Motor neuron (in vitro differentiated cells): ENCODE data around the gene PGBD4. TPM values are rescaled to one million over a fixed set of nuclear protein-coding genes. Genes with fewer than 3 reads are reported as not detected.

Experiments used
- ATAC-seq, 8 experiments: fragments of 200-7000 bp; cut with Tn5 transposase; replicated peaks in 6 of 8; 2 replicates each; pipeline ENCODE4 v1.8.0; 2021; ENCODE audit warnings: mild to moderate bottlenecking in 8 of 8, moderate library complexity in 8 of 8
- H3K27ac ChIP-seq, 2 donors: fragments of 250-450 bp; sonication (Bioruptor Pico); 2 replicates each; pipeline ENCODE4 v1.9.0; 2021; ENCODE audit warnings: antibody characterized with exemption in 2 of 2, mild to moderate bottlenecking in 2 of 2, moderate library complexity in 1 of 2
- H3K4me1 ChIP-seq, 2 donors: fragments of 250-450 bp; sonication (Bioruptor Pico); replicated peaks in 1 of 2; 2 replicates each; pipeline ENCODE4 v1.6.1; 2021; ENCODE audit warnings: antibody characterized with exemption in 2 of 2, mild to moderate bottlenecking in 2 of 2, moderate library complexity in 1 of 2
- H3K4me3 ChIP-seq, 5 donors: fragments of 250-450 bp; sonication (Bioruptor Pico); 2 replicates each; pipeline ENCODE4 v1.9.0; 2021; ENCODE audit warnings: antibody characterized with exemption in 5 of 5, mild to moderate bottlenecking in 5 of 5, moderate library complexity in 4 of 5
- WGBS, 10 experiments: fragments of 450-650 bp; shearing (Covaris generic); methylation state at CpG; one replicate each; pipeline ENCODE4 v1.0.0; 2022; 5-methylcytosine and 5-hydroxymethylcytosine counted together
- in situ Hi-C, 9 experiments: fragments of 400-800 bp; cut with MboI; loops; one replicate each; pipeline ENCODE4 v1.15.0; 2021; ENCODE audit warnings: low sequenced_read_pairs in 9 of 9, low pct_unique_long_range_greater_than_20kb in 2 of 9; ENCODE audit not compliant: unreplicated experiment in 9 of 9
- total RNA-seq, 8 experiments: library from RNA; unstranded; fragments of 300-600 nt; gene quantifications; 2 replicates each; pipeline versions ENCODE4 v1.2.3 to v1.2.4, GENCODE V29; 2022

PGBD4 gene
- total RNA-seq, 8 experiments from 2014 or later = 1.7 to 5.1 (median 3.2) TPM

DNA sequence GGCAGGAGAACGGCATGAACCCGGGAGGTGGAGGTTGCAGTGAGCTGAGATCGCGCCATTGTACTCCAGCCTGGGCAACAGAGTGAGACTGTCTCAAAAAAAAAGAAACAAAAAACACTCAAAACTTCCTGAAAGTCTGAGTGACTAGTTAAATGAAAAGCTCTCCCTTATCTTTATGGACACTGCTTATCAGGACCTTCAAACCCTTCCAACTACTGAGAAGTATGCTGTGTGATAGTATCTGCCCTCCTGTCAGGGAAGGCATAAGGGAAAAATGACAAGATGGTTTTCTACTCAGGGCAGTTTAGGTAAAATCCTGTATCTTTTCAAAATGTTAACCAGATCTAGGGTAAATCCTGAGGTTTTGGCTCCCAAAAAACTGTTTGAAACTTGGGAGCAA is 22.0 kb upstream of the PGBD4 start:
- Histone ChIP-seq H3K27ac (no peak overlapping the region), H3K4me1 (no peaks in the 10 kb centered on the region), H3K4me3 (no peak overlapping the region)
- in situ Hi-C loops = loop anchor here in 3 of 9 experiments (25.0 kb wide), 3 partner anchors 257 to 832 kb away; partner anchors contain the start of genes GOLGA8B (in 1 of the 3), NOP10 (in 1 of the 3), NUTM1 (in 1 of the 3) and SLC12A6 (in 1 of the 3)
- ATAC-seq = no peak
- 89 to 100% (median 95%) methylated on average over 2 to 4 of the region's 4 CpGs; no CpG with 5 or more reads in 6 of the 10 experiments for WGBS, 10 experiments

DNA sequence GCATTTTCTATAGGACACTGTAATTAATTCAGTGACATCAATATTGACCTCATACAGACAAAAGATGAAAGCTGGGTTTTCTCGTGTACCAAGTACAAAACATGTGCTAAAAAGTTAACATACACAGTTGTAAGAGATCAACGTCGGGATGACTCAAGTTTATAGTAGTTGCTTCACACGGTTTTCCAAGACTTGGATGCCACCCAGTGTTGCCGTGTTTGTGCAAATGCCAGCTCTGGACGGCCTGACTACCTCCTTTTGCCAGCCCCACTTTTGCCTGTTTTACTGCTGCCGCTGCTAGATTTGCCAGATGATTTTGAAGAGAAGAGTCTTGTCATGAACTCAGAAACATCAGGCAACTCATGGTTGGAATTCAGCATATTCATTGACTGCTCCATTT is 17.8 kb upstream of the PGBD4 start:
- Histone ChIP-seq H3K4me3 (no peak overlapping the region), H3K27ac (no peak overlapping the region), H3K4me1 (no peaks in the 10 kb centered on the region)
- in situ Hi-C loops = loop anchor here in 3 of 9 experiments (25.0 kb wide), 3 partner anchors 253 to 828 kb away; partner anchors contain the start of genes GOLGA8B (in 1 of the 3), NOP10 (in 1 of the 3), NUTM1 (in 1 of the 3) and SLC12A6 (in 1 of the 3)
- WGBS, 10 experiments = 4 to 93% (median 83%) methylated on average over 1 to 7 of the region's 7 CpGs
- ATAC-seq = peak in 2 of 8 experiments; percentile 25 to 79

DNA sequence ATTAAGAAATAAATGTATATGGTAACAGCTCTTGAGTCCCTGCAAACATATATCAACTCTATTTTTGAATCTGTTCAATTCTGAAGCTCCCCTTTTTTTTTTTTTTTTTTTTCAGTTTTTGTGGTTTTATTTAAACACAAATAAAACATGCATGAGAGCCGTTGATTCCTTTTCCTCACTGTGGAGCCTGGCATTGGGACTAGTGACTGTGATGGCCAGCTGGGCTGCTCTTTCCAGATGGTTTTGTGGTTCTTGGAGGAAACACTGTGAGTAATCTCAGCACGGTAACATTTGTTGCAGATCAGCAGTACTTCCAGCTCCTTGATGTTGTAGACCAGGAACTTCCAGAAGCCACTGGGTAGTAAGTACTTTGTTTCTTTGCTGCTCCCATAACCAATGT is 16.1 kb upstream of the PGBD4 start:
- in situ Hi-C loops = loop anchor here in 3 of 9 experiments (25.0 kb wide), 3 partner anchors 252 to 827 kb away; partner anchors contain the start of genes GOLGA8B (in 1 of the 3), NOP10 (in 1 of the 3), NUTM1 (in 1 of the 3) and SLC12A6 (in 1 of the 3)
- no peak for ATAC-seq
- H3K27ac ChIP-seq = no peak overlapping the region
- WGBS, 10 experiments = 0 to 100% (median 85%) methylated on average over 1 to 2 of the region's 2 CpGs; no CpG with 5 or more reads in 2 of the 10 experiments
- no peak overlapping the region for H3K4me3 ChIP-seq
- H3K4me1 ChIP-seq = no peaks in the 10 kb centered on the region

GRCh38 chr15:34099914-34100313 is 2.0 kb upstream of the PGBD4 start:
- ATAC-seq = no peak
- 15 to 100% (median 88%) methylated on average over 1 to 5 of the region's 5 CpGs; no CpG with 5 or more reads in 1 of the 10 experiments for WGBS, 10 experiments
- peaks cover 6 to 10% of the 10 kb centered on the region in 2 donors for H3K4me1 ChIP-seq
- in situ Hi-C loops = loop anchor here in 7 of 9 experiments (10.0 to 25.0 kb wide), 7 partner anchors 112 to 812 kb away; partner anchors contain the start of genes KATNBL1 (in 5 of the 7), EMC4 (in 1 of the 7), GOLGA8B (in 1 of the 7) and LPCAT4 (in 1 of the 7)
- no peak overlapping the region for H3K27ac ChIP-seq
- peak overlapping the region in 1 of 5 donors; percentile 99 for H3K4me3 ChIP-seq

DNA sequence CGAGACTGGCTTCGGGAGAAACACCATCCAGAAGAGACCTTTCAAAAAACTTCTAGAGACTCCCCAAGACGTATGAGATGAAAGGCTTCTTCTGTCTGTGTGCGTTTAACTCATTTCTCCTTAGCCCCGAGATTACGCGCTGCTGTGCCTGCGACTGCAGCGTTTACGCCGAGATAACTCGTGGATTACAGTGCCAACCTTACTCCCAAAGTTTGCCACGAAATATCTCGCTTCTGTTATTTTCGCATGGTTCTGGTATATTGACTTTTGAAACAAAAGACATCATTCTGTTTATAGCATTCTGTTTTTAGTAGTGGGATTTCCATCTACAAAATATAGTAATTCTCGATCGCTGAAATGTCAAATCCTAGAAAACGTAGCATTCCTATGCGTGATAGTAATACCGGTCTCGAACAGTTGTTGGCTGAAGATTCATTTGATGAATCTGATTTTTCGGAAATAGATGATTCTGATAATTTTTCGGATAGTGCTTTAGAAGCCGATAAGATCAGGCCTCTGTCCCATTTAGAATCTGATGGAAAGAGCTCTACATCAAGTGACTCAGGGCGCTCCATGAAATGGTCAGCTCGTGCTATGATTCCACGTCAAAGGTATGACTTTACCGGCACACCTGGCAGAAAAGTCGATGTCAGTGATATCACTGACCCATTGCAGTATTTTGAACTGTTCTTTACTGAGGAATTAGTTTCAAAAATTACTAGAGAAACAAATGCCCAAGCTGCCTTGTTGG is 467 bp downstream of the PGBD4 start:
- no peak for ATAC-seq
- WGBS, 10 experiments = 0 to 58% (median 22%) methylated on average over 3 to 22 of the region's 29 CpGs
- Histone ChIP-seq H3K4me3 (peak overlapping the region; percentile 64 to 99 (median 91)), H3K27ac (peak overlapping the region; percentile 60 to 76), H3K4me1 (peaks cover 6 to 10% of the 10 kb centered on the region in 2 donors)
- in situ Hi-C loops = loop anchor here in 6 of 9 experiments (10.0 to 25.0 kb wide), 4 partner anchors 110 to 260 kb away; partner anchors contain the start of genes KATNBL1 (in 5 of the 6), EMC4 (in 1 of the 6) and LPCAT4 (in 1 of the 6)

DNA sequence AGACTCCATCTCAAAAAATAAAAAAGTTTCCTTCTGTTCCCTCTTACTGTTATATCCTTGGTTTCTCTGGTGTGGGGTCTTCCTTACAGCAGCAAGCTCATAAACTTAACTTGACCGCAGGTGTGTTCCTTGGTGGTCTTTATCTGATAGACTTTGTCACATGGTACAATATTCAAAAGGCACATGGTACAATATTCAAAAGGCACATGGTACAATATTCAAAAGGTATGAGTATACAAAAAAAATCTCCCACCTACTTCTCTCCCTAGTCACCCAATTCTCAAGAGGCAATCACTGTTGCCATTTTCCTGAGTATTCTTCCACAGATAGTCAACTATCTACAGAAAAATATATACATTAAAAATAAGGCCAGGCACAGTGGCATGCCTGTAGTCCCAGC is 4.5 kb downstream of the PGBD4 start:
- ATAC-seq = no peak
- 80 to 100% (median 100%) methylated on average over 1 of the region's 1 CpG; no CpG with 5 or more reads in 6 of the 10 experiments for WGBS, 10 experiments
- in situ Hi-C loops = loop anchor here in 6 of 9 experiments (10.0 to 25.0 kb wide), 4 partner anchors 106 to 256 kb away; partner anchors contain the start of genes KATNBL1 (in 5 of the 6), EMC4 (in 1 of the 6) and LPCAT4 (in 1 of the 6)

GRCh38 chr15:34107315-34107714 is 5.4 kb downstream of the PGBD4 start:
- H3K27ac ChIP-seq = no peak overlapping the region
- in situ Hi-C loops = loop anchor here in 6 of 9 experiments (10.0 to 25.0 kb wide), 4 partner anchors 105 to 255 kb away; partner anchors contain the start of genes KATNBL1 (in 5 of the 6), EMC4 (in 1 of the 6) and LPCAT4 (in 1 of the 6)
- H3K4me1 ChIP-seq = peaks cover 6% of the 10 kb centered on the region in 2 donors
- 73 to 100% (median 90%) methylated on average over 1 to 2 of the region's 2 CpGs for WGBS, 10 experiments
- no peak overlapping the region for H3K4me3 ChIP-seq
- ATAC-seq = no peak

More for the DNA sequence above, 4.5 kb downstream of the PGBD4 start:
- Histone ChIP-seq H3K4me3 (no peak overlapping the region), H3K4me1 (peaks cover 6% of the 10 kb centered on the region in 2 donors), H3K27ac (no peak overlapping the region)

GRCh38 chr15:34109797-34110663 is 8.1 kb downstream of the PGBD4 start:
- H3K4me3 ChIP-seq = no peak overlapping the region
- ATAC-seq = peak in 3 of 8 experiments; percentile 73 to 86 (median 82)
- in situ Hi-C loops = loop anchor here in 6 of 9 experiments (10.0 to 25.0 kb wide), 4 partner anchors 102 to 252 kb away; partner anchors contain the start of genes KATNBL1 (in 5 of the 6), EMC4 (in 1 of the 6) and LPCAT4 (in 1 of the 6)
- H3K4me1 ChIP-seq = no peaks in the 10 kb centered on the region
- no peak overlapping the region for H3K27ac ChIP-seq
- 0 to 80% (median 67%) methylated on average over 3 to 5 of the region's 5 CpGs; no CpG with 5 or more reads in 1 of the 10 experiments for WGBS, 10 experiments

GRCh38 chr15:34111488-34111887 is 9.6 kb downstream of the PGBD4 start:
- peak in 3 of 8 experiments; percentile 74 to 87 (median 84) for ATAC-seq
- WGBS, 10 experiments = 20 to 72% (median 44%) methylated on average over 1 to 6 of the region's 6 CpGs; no CpG with 5 or more reads in 2 of the 10 experiments
- no peak overlapping the region for H3K4me3 ChIP-seq
- no peaks in the 10 kb centered on the region for H3K4me1 ChIP-seq
- in situ Hi-C loops = loop anchor here in 5 of 9 experiments (25.0 kb wide), 2 partner anchors 101 to 251 kb away; partner anchors contain the start of genes KATNBL1 (in 4 of the 5) and LPCAT4 (in 1 of the 5)
- no peak overlapping the region for H3K27ac ChIP-seq

DNA sequence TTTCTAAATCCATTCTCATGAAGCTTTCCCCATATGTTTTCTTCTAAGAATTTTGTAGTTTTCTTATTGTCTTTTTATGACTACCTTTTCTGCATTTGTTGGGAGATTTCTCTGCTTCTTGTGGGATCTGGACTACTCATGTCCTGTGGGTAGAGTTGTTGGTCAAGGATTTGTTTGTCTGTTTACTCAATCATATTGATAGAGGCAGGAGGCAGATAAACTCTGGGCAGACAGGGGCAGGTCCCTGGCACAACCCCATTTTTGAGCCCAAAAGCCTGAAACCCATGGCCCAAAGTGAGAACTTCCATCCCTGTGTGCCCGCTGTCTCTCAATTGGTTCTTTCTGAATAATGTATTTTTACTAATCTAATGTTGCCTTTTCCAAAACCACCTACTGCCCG is 12.3 kb downstream of the PGBD4 start:
- in situ Hi-C loops = loop anchor here in 5 of 9 experiments (25.0 kb wide), 2 partner anchors 98 to 248 kb away; partner anchors contain the start of genes KATNBL1 (in 4 of the 5) and LPCAT4 (in 1 of the 5)
- 0 to 100% (median 40%) methylated on average over 1 to 2 of the region's 2 CpGs; no CpG with 5 or more reads in 3 of the 10 experiments for WGBS, 10 experiments

DNA sequence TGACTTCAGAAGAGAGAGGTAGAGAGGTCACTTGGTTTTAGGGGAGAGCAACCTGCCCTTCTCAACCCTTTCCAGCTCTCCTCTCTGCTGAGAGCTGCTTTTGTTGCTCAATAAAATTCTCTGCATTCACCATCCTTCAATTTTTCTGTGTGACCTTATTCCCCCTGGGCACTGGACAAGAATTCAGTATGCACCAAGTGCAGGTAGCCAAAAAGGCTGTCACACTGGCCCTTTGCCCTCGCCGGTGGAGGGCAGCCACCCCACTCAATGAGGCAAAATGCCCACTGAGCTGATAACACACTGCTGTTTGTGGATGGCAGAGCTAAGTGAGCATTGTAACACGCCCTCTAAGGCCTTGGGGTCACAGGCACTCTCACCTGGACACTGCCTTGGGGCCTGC is 12.9 kb downstream of the PGBD4 start:
- H3K4me3 ChIP-seq = no peak overlapping the region

More for the DNA sequence above, 12.3 kb downstream of the PGBD4 start:
- no peak for ATAC-seq
- H3K4me3 ChIP-seq = no peak overlapping the region
- H3K4me1 ChIP-seq = no peaks in the 10 kb centered on the region
- no peak overlapping the region for H3K27ac ChIP-seq

More for the DNA sequence above, 12.9 kb downstream of the PGBD4 start:
- 70 to 100% (median 93%) methylated on average over 2 to 3 of the region's 3 CpGs; no CpG with 5 or more reads in 7 of the 10 experiments for WGBS, 10 experiments
- in situ Hi-C loops = loop anchor here in 5 of 9 experiments (25.0 kb wide), 2 partner anchors 98 to 248 kb away; partner anchors contain the start of genes KATNBL1 (in 4 of the 5) and LPCAT4 (in 1 of the 5)
- no peak for ATAC-seq
- Histone ChIP-seq H3K4me1 (no peaks in the 10 kb centered on the region), H3K27ac (no peak overlapping the region)
